OCI-LY1 (cell line): ENCODE results near the gene SAP30BP.

Source experiments
- H2AFZ ChIP-seq: fragments of 200-600 bp; sonication (generic), shearing (Covaris generic); 2 replicates; pipeline ENCODE4 v1.6.0; 2014; ENCODE audit warnings: antibody characterized with exemption, mild to moderate bottlenecking, low read length
- H3F3A ChIP-seq: fragments of 200-600 bp; sonication (generic), shearing (Covaris generic); 2 replicates; pipeline ENCODE4 v1.6.0; 2014; ENCODE audit warnings: mild to moderate bottlenecking, antibody characterized with exemption, low read length, moderate library complexity; ENCODE audit not compliant: insufficient read depth
- H3K27ac ChIP-seq: fragments of 200-600 bp; sonication (generic); 2 replicates; pipeline ENCODE4 v1.5.1; 2014; ENCODE audit warnings: low read length, mixed run types, mild to moderate bottlenecking, low read depth; ENCODE audit not compliant: poor library complexity, severe bottlenecking
- H3K27me3 ChIP-seq: fragments of 200-600 bp; sonication (generic); 2 replicates; pipeline ENCODE4 v1.6.0; 2014; ENCODE audit warnings: antibody characterized with exemption, mild to moderate bottlenecking, low read length, moderate library complexity; ENCODE audit not compliant: insufficient read depth
- H3K36me3 ChIP-seq: fragments of 200-600 bp; sonication (generic); 2 replicates; pipeline ENCODE4 v1.6.1; 2014; ENCODE audit warnings: mild to moderate bottlenecking, antibody characterized with exemption, low read length, moderate library complexity, mixed read lengths; ENCODE audit not compliant: insufficient read depth
- H3K4me1 ChIP-seq: fragments of 200-600 bp; sonication (generic); 2 replicates; pipeline ENCODE4 v1.5.1; 2014; ENCODE audit warnings: mild to moderate bottlenecking, low read length, moderate library complexity; ENCODE audit not compliant: insufficient read depth, severe bottlenecking
- H3K4me2 ChIP-seq: fragments of 200-600 bp; sonication (generic), shearing (Covaris generic); 2 replicates; pipeline ENCODE4 v1.6.1; 2014; ENCODE audit warnings: low read length
- H3K4me3 ChIP-seq: fragments of 200-600 bp; sonication (generic); 2 replicates; pipeline ENCODE4 v1.5.1; 2014; ENCODE audit warnings: low read length, low read depth, mild to moderate bottlenecking, mixed read lengths; ENCODE audit not compliant: poor library complexity, severe bottlenecking
- H3K79me2 ChIP-seq: fragments of 200-600 bp; shearing (Covaris generic); 2 replicates; pipeline ENCODE4 v1.6.1; 2016; ENCODE audit warnings: mixed run types, low read length, mixed read lengths; ENCODE audit not compliant: insufficient read depth
- H3K9ac ChIP-seq: fragments of 200-600 bp; sonication (generic), shearing (Covaris generic); 2 replicates; pipeline ENCODE4 v1.6.1; 2014; ENCODE audit warnings: mild to moderate bottlenecking, low read length, mixed read lengths
- H3K9me2 ChIP-seq: fragments of 200-600 bp; sonication (generic), shearing (Covaris generic); 2 replicates; pipeline ENCODE4 v1.6.1; 2014; ENCODE audit warnings: low read depth, mild to moderate bottlenecking, low read length, mixed read lengths
- H3K9me3 ChIP-seq: fragments of 200-600 bp; shearing (Covaris generic); 2 replicates; pipeline ENCODE4 v1.6.1; 2014; ENCODE audit warnings: low read length, mixed read lengths
- H4K20me1 ChIP-seq: fragments of 200-600 bp; sonication (generic), shearing (Covaris generic); 2 replicates; pipeline ENCODE4 v1.6.0; 2016; ENCODE audit warnings: mild to moderate bottlenecking, low read length; ENCODE audit not compliant: insufficient read depth
- CTCF ChIP-seq: fragments of 200-600 bp; sonication (generic), shearing (Covaris generic); IDR thresholded peaks from 2 replicates; pipeline ENCODE4 v1.5.1; 2017; ENCODE audit warnings: mild to moderate bottlenecking, antibody characterized with exemption, low read length, moderate library complexity, mixed read lengths
- EZH2 ChIP-seq: fragments of 200-600 bp; sonication (generic), shearing (Covaris generic); IDR thresholded peaks from 2 replicates; pipeline ENCODE4 v1.8.0; 2017; ENCODE audit warnings: borderline replicate concordance, mixed run types, mild to moderate bottlenecking, antibody characterized with exemption, low read length, moderate library complexity, mixed read lengths

The SAP30BP gene

DNA sequence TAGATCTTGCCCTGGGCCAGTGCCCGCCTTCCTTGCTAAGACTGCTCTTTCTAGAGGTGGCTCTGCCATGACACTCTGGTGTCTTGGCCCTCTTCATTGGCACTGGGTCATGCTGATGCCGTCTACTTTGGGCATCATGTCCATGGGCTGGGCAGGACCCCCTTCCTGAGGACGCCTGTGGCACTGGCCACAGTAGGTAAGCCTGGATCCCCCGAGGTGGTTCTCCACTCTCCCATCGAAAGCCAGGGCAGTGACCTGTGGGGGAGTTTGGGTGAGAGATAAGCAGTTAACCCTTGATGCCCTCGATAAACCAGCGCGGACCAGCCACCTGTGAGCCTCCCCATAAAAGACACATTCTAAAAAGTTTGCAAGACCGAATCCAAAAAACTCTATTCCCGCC is 34.1 kb downstream of the SAP30BP start:
- no peaks in the 10 kb centered on the region for H4K20me1 ChIP-seq
- H3K4me1 ChIP-seq, result no peaks in the 10 kb centered on the region
- no peak overlapping the region for H3K4me3 ChIP-seq
- no peaks in the 10 kb centered on the region for H3K9me2 ChIP-seq
- no peaks in the 10 kb centered on the region for H3K27me3 ChIP-seq
- no peaks in the 10 kb centered on the region for H3K9me3 ChIP-seq
- no peak overlapping the region for H3K4me2 ChIP-seq
- no peak for TF ChIP-seq CTCF
- no peak for TF ChIP-seq EZH2
- H3K27ac ChIP-seq, result no peak overlapping the region
- H3F3A ChIP-seq, result no peaks in the 10 kb centered on the region
- H3K9ac ChIP-seq, result no peak overlapping the region
- no peaks in the 10 kb centered on the region for H3K79me2 ChIP-seq
- H2AFZ ChIP-seq, result no peak overlapping the region
- H3K36me3 ChIP-seq, result peaks cover 94% of the 10 kb centered on the region

DNA sequence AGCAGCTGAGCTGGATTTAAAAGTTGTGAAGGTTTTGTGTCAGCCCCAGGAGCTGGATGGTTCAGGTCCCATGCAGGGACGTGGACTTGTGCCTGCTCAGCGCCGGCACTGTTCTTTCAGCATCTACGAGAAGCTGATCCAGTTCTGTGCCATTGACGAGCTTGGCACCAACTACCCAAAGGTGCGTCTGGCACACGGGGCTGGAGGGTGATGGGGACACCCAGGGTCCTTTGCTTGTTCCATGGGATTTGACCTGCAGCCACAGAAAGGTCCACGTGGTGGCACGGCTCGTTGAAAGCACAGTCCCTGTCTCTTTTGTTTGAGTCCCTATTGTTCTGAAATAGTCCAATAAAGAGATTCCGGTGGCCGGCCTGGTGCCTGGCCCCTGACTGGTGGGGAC is 36.1 kb downstream of the SAP30BP start:
- Histone ChIP-seq H3F3A (no peaks in the 10 kb centered on the region), H3K79me2 (no peaks in the 10 kb centered on the region), H3K4me3 (no peak overlapping the region), H4K20me1 (no peaks in the 10 kb centered on the region), H3K27me3 (no peaks in the 10 kb centered on the region), H3K4me2 (no peak overlapping the region), H3K27ac (no peak overlapping the region), H3K4me1 (no peaks in the 10 kb centered on the region), H3K9me3 (no peaks in the 10 kb centered on the region), H3K36me3 (peaks cover 96% of the 10 kb centered on the region), H3K9ac (no peak overlapping the region), H3K9me2 (no peaks in the 10 kb centered on the region), H2AFZ (no peak overlapping the region)
- no peak for TF ChIP-seq CTCF

- Histone ChIP-seq H3K27ac (no peak overlapping the region), H3K36me3 (peaks cover 97% of the 10 kb centered on the region), H3K4me1 (no peaks in the 10 kb centered on the region)
Measured at GRCh38 chr17:75703591-75703990, 36.5 kb downstream of the SAP30BP start.

More at GRCh38 chr17:75703591-75703990, 36.5 kb downstream of the SAP30BP start:
- Histone ChIP-seq H3K79me2 (no peaks in the 10 kb centered on the region), H3F3A (no peaks in the 10 kb centered on the region), H3K4me3 (no peak overlapping the region), H4K20me1 (no peaks in the 10 kb centered on the region), H2AFZ (no peak overlapping the region), H3K9me2 (no peaks in the 10 kb centered on the region), H3K9ac (no peak overlapping the region), H3K27me3 (no peaks in the 10 kb centered on the region), H3K9me3 (no peaks in the 10 kb centered on the region), H3K4me2 (no peak overlapping the region)
- no peak for TF ChIP-seq CTCF
- TF ChIP-seq EZH2, result no peak
